Right ventricle myocardium superior (tissue), 1 donor: ENCODE measurements around the gene RAN. TPM values are rescaled to one million over a fixed set of nuclear protein-coding genes. Genes with fewer than 3 reads are reported as not detected.
A peak's percentile ranks its signal among the peaks of the same experiment; 100 is the strongest.
"Not testable (repeated sequence)": the region's sequence is repeated elsewhere in the genome, so short reads cannot be mapped to it uniquely, and the experiment has no call there.

ENCODE experiments used
- ATAC-seq: fragments of 200-7000 bp; cut with Tn5 transposase; one replicate; pipeline ENCODE4 v1.9.1; 2020; ENCODE audit warnings: mild to moderate bottlenecking; ENCODE audit not compliant: poor library complexity
- DNase-seq: peaks from one replicate; pipeline ENCODE4 v3.0.0-alpha.2; 2020
- intact Hi-C: fragments of 100-400 bp; cut with DNase I; formaldehyde crosslinking; loops from one replicate; pipeline ENCODE4 v1.11.2; 2022
- total RNA-seq: library from RNA; stranded (reverse); fragmentation: NEBNext Ultra II Directional; extraction: Animal tissue kit (Norgen Biotek cat#: 25700); gene quantifications from one replicate; pipeline ENCODE4 v1.2.1, GENCODE V29; 2021
- donor health status: DM: no; HTN: yes; CAD: no; lungs with severe emphysema.

RAN gene
- total RNA-seq, 1 donor from 2014 or later = 225 TPM

- intact Hi-C loops, ATAC-seq, DNase-seq: not testable (repeated sequence)
These were observed 3.8 kb downstream of the RAN start for GRCh38 chr12:130875708-130876107.

GRCh38 chr12:130876297-130876696 lies 4.4 kb downstream of the RAN start:
- DNase-seq (no peak), ATAC-seq (no peak)
- intact Hi-C loops = no loop called here

- DNase-seq = no peak
- intact Hi-C loops = no loop called here
- ATAC-seq = no peak
These were observed 4.9 kb downstream of the RAN start for GRCh38 chr12:130876758-130877157.

- ATAC-seq = no peak
- intact Hi-C loops = no loop called here
- DNase-seq = no peak
These were observed 5.5 kb downstream of the RAN start for GRCh38 chr12:130877333-130877732.

- DNase-seq (no peak), ATAC-seq (no peak)
- intact Hi-C loops = no loop called here
These were observed 6.6 kb downstream of the RAN start for GRCh38 chr12:130878193-130879185.

GRCh38 chr12:130879212-130879686 lies 7.4 kb downstream of the RAN start:
- intact Hi-C loops = no loop called here
- no peak for ATAC-seq
- peak; percentile 40 for DNase-seq

- ATAC-seq = no peak
- intact Hi-C loops = no loop called here
These were observed 8.0 kb downstream of the RAN start for GRCh38 chr12:130879781-130880389.

GRCh38 chr12:130880411-130880885 lies 8.6 kb downstream of the RAN start:
- no peak for ATAC-seq
- DNase-seq = no peak
- intact Hi-C loops = no loop called here

More at GRCh38 chr12:130879781-130880389, 8.0 kb downstream of the RAN start:
- DNase-seq = no peak

- ATAC-seq (no peak), DNase-seq (no peak)
- intact Hi-C loops = no loop called here
These were observed 9.2 kb downstream of the RAN start for GRCh38 chr12:130881046-130881445.

GRCh38 chr12:130881548-130881947 lies 9.7 kb downstream of the RAN start:
- ATAC-seq (no peak), DNase-seq (no peak)
- intact Hi-C loops = no loop called here

GRCh38 chr12:130887190-130887589 lies 15.3 kb downstream of the RAN start:
- intact Hi-C loops, ATAC-seq, DNase-seq: not testable (repeated sequence)

- intact Hi-C loops = no loop called here
These were observed 32.2 kb downstream of the RAN start for GRCh38 chr12:130904064-130904463.

GRCh38 chr12:130904936-130905455 lies 33.1 kb downstream of the RAN start:
- DNase-seq, intact Hi-C loops: not testable (repeated sequence)

More at GRCh38 chr12:130904064-130904463, 32.2 kb downstream of the RAN start:
- no peak for ATAC-seq
- DNase-seq = no peak

GRCh38 chr12:130909111-130909510 lies 37.2 kb downstream of the RAN start:
- no peak for ATAC-seq
- DNase-seq = no peak
- intact Hi-C loops = no loop called here

More at GRCh38 chr12:130904936-130905455, 33.1 kb downstream of the RAN start:
- not testable (repeated sequence) for ATAC-seq

- intact Hi-C loops = no loop called here
- ATAC-seq (no peak), DNase-seq (no peak)
These were observed 39.3 kb downstream of the RAN start for GRCh38 chr12:130911193-130911592.

- intact Hi-C loops = no loop called here
- ATAC-seq (no peak), DNase-seq (no peak)
These were observed 40.1 kb downstream of the RAN start for GRCh38 chr12:130911933-130912332.

GRCh38 chr12:130916241-130916911 lies 44.5 kb downstream of the RAN start:
- DNase-seq (peak; percentile 75), ATAC-seq (peak; percentile 88)
- intact Hi-C loops = loop anchor here (5.0 kb wide), 1 partner anchor 216 kb away; no protein-coding TSS in a partner anchor

GRCh38 chr12:130917607-130918006 lies 45.7 kb downstream of the RAN start:
- DNase-seq (no peak), ATAC-seq (no peak)
- intact Hi-C loops = loop anchor here (5.0 kb wide), 1 partner anchor 215 kb away; no protein-coding TSS in a partner anchor
